Smooth muscle cell (in vitro differentiated cells): ENCODE results near the gene ARL8B. TPM values are rescaled to one million over a fixed set of nuclear protein-coding genes. Genes with fewer than 3 reads are reported as not detected.
A peak's percentile ranks its signal among the peaks of the same experiment; 100 is the strongest.

ENCODE experiments used
- DNase-seq: peaks from one replicate; lab custom pipeline; 2025; ENCODE audit not compliant: unreplicated experiment; lab: John Stamatoyannopoulos, UW
- H2AFZ ChIP-seq: fragments of 200-600 bp; sonication (generic); 2 replicates; pipeline ENCODE4 v1.6.0; 2016; ENCODE audit warnings: antibody characterized with exemption, low read depth, mild to moderate bottlenecking
- H3F3A ChIP-seq: fragments of 200-600 bp; sonication (generic); 2 replicates; pipeline ENCODE4 v1.6.0; 2017; ENCODE audit warnings: antibody characterized with exemption, low read depth
- H3K27ac ChIP-seq: fragments of 200-600 bp; sonication (generic); 2 replicates; pipeline ENCODE4 v1.5.1; 2016; ENCODE audit warnings: low read depth, mild to moderate bottlenecking
- H3K27me3 ChIP-seq: fragments of 200-600 bp; sonication (generic); 2 replicates; pipeline ENCODE4 v1.6.1; 2016; ENCODE audit warnings: low read depth, mild to moderate bottlenecking
- H3K36me3 ChIP-seq: fragments of 200-600 bp; sonication (generic); 2 replicates; pipeline ENCODE4 v1.5.1; 2016; ENCODE audit warnings: low read depth
- H3K4me1 ChIP-seq: fragments of 200-600 bp; sonication (generic); 2 replicates; pipeline ENCODE4 v1.5.1; 2016; ENCODE audit warnings: low read depth
- H3K4me2 ChIP-seq: fragments of 200-600 bp; sonication (generic); 2 replicates; pipeline ENCODE4 v1.6.0; 2016; ENCODE audit warnings: mild to moderate bottlenecking
- H3K4me3 ChIP-seq: fragments of 200-600 bp; sonication (generic); 2 replicates; pipeline ENCODE4 v1.5.1; 2016; ENCODE audit warnings: mild to moderate bottlenecking
- H3K79me2 ChIP-seq: fragments of 200-600 bp; sonication (generic); 2 replicates; pipeline ENCODE4 v1.6.0; 2016; ENCODE audit warnings: low read depth, mild to moderate bottlenecking
- H3K9ac ChIP-seq: fragments of 200-600 bp; sonication (generic); 2 replicates; pipeline ENCODE4 v1.6.0; 2016; ENCODE audit warnings: low read depth
- H3K9me3 ChIP-seq: fragments of 200-600 bp; sonication (generic); replicated peaks from 2 replicates; pipeline ENCODE4 v1.5.1; 2016; ENCODE audit warnings: low read depth
- H4K20me1 ChIP-seq: fragments of 200-600 bp; sonication (generic); 2 replicates; pipeline ENCODE4 v1.6.0; 2016; ENCODE audit warnings: low read depth
- CTCF ChIP-seq: fragments of 200-600 bp; sonication (generic); IDR thresholded peaks from 2 replicates; pipeline ENCODE4 v1.5.1; 2017; ENCODE audit warnings: borderline replicate concordance, mild to moderate bottlenecking, antibody characterized with exemption; ENCODE audit not compliant: insufficient read depth, poor library complexity, severe bottlenecking
- WGBS: methylation state at CpG from one replicate; pipeline ENCODE4 v1.1.7; 2016; ENCODE audit warnings: low lambda C conversion rate; 5-methylcytosine and 5-hydroxymethylcytosine counted together
- polyA plus RNA-seq: library from polyadenylated mRNA; unstranded; fragments of >200 nt; fragmentation: Nextera tagmentation; extraction: Ambion mirVana; gene quantifications from 2 replicates; pipeline ENCODE4 v1.2.1, GENCODE V29; 2016
- total RNA-seq: library from RNA; depleted of rRNA; stranded (reverse); fragments of >200 nt; gene quantifications from 2 replicates; pipeline ENCODE4 v1.2.3, GENCODE V29; 2014

The ARL8B gene
- total and polyA plus RNA-seq, 2 experiments from 2014 or later: 33.6 to 95.0 TPM

GRCh38 chr3:5194341-5194740 is 72.2 kb downstream of the ARL8B start:
- Histone ChIP-seq H2AFZ (no peak overlapping the region), H3K4me1 (peaks cover 31% of the 10 kb centered on the region), H3K9me3 (no peaks in the 10 kb centered on the region), H4K20me1 (peaks cover 35% of the 10 kb centered on the region), H3K4me3 (no peak overlapping the region), H3F3A (peaks cover 26% of the 10 kb centered on the region), H3K4me2 (peak overlapping the region; percentile 78), H3K27me3 (no peaks in the 10 kb centered on the region), H3K27ac (peak overlapping the region; percentile 98), H3K9ac (peak overlapping the region; percentile 53), H3K36me3 (no peaks in the 10 kb centered on the region), H3K79me2 (peaks cover 80% of the 10 kb centered on the region)
- WGBS: 70% methylated on average over 2 of the region's 2 CpGs
- no peak for DNase-seq
- no peak for TF ChIP-seq CTCF

- no peak for TF ChIP-seq CTCF
- no peaks in the 10 kb centered on the region for H3K36me3 ChIP-seq
- H3K4me2 ChIP-seq: peak overlapping the region; percentile 78
- 66% methylated on average over 2 of the region's 2 CpGs for WGBS
- H2AFZ ChIP-seq: no peak overlapping the region
- no peak for DNase-seq
- peak overlapping the region; percentile 80 for H3K9ac ChIP-seq
- peak overlapping the region; percentile 98 for H3K27ac ChIP-seq
- H3K27me3 ChIP-seq: no peaks in the 10 kb centered on the region
- peaks cover 26% of the 10 kb centered on the region for H3F3A ChIP-seq
- peaks cover 28% of the 10 kb centered on the region for H4K20me1 ChIP-seq
- H3K4me3 ChIP-seq: no peak overlapping the region
- peaks cover 77% of the 10 kb centered on the region for H3K79me2 ChIP-seq
- H3K4me1 ChIP-seq: peaks cover 28% of the 10 kb centered on the region
- H3K9me3 ChIP-seq: no peaks in the 10 kb centered on the region
These were observed 72.9 kb downstream of the ARL8B start for GRCh38 chr3:5194801-5195509.

- H4K20me1 ChIP-seq: peaks cover 22% of the 10 kb centered on the region
- no peak overlapping the region for H2AFZ ChIP-seq
- no peak for TF ChIP-seq CTCF
- peak overlapping the region; percentile 98 for H3K27ac ChIP-seq
- H3K4me3 ChIP-seq: no peak overlapping the region
- H3K4me1 ChIP-seq: peaks cover 21% of the 10 kb centered on the region
- H3K79me2 ChIP-seq: peaks cover 75% of the 10 kb centered on the region
- WGBS: 60% methylated on average over 2 of the region's 2 CpGs
- no peaks in the 10 kb centered on the region for H3K9me3 ChIP-seq
- peak overlapping the region; percentile 80 for H3K9ac ChIP-seq
- peak overlapping the region; percentile 78 for H3K4me2 ChIP-seq
- H3K27me3 ChIP-seq: no peaks in the 10 kb centered on the region
- no peak for DNase-seq
- H3F3A ChIP-seq: peaks cover 26% of the 10 kb centered on the region
- no peaks in the 10 kb centered on the region for H3K36me3 ChIP-seq
These were observed 73.5 kb downstream of the ARL8B start for GRCh38 chr3:5195605-5196004.

GRCh38 chr3:5197022-5197421 is 74.9 kb downstream of the ARL8B start:
- no peak overlapping the region for H2AFZ ChIP-seq
- peaks cover 21% of the 10 kb centered on the region for H3K4me1 ChIP-seq
- peaks cover 26% of the 10 kb centered on the region for H3F3A ChIP-seq
- DNase-seq: no peak
- peak overlapping the region; percentile 78 for H3K4me2 ChIP-seq
- H3K27ac ChIP-seq: peak overlapping the region; percentile 98
- peak overlapping the region; percentile 8 for H3K4me3 ChIP-seq
- H3K36me3 ChIP-seq: peaks cover under 1% of the 10 kb centered on the region
- H3K27me3 ChIP-seq: no peaks in the 10 kb centered on the region
- no peak for TF ChIP-seq CTCF
- H3K9ac ChIP-seq: peak overlapping the region; percentile 80
- no peaks in the 10 kb centered on the region for H3K9me3 ChIP-seq
- H4K20me1 ChIP-seq: peaks cover 12% of the 10 kb centered on the region
- WGBS: 34% methylated on average over 4 of the region's 4 CpGs
- peaks cover 66% of the 10 kb centered on the region for H3K79me2 ChIP-seq
